GM18868 (cell line): ENCODE data around the gene SYNC.
"Not testable (repeated sequence)": the region's sequence is repeated elsewhere in the genome, so short reads cannot be mapped to it uniquely, and the experiment has no call there.

Experiments used
- ATAC-seq: cut with Tn5 transposase; IDR thresholded peaks from one replicate; pipeline ENCODE4 v1.9.1; 2021; ENCODE audit warnings: mild to moderate bottlenecking, moderate library complexity; ENCODE audit not compliant: unreplicated experiment

Gene SYNC

GRCh38 chr1:32724678-32725614, 22.4 kb upstream of the SYNC start:
- ATAC-seq = no peak

DNA sequence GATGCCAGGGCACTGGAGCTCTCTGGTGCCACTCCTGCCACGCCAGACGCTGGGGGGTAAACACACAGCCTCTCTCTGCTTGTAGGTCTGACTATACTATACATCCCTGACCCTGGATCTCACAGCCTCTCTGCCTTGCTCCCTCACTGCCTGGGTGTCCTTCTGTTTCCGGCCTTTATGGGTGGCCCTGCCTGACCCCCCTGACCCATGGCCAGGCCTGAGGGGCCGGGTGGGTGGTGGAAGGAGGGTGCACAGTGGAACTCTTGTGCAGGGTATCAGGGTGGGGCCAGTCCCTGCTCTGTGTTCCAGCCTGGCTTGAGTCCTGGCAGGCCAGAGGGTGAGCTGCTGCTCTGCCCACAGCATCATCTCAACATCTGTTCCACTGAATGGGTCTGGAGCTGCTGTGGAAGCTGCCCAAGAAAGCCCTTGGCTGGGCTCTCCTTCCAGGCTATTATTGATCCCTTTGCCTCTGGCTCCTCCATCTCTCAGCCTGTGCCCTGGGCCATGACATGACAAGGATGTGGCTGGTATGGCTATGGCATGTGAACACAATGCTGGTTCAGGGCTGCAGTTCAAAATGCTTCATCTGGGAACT, 17.2 kb upstream of the SYNC start:
- no peak for ATAC-seq

DNA sequence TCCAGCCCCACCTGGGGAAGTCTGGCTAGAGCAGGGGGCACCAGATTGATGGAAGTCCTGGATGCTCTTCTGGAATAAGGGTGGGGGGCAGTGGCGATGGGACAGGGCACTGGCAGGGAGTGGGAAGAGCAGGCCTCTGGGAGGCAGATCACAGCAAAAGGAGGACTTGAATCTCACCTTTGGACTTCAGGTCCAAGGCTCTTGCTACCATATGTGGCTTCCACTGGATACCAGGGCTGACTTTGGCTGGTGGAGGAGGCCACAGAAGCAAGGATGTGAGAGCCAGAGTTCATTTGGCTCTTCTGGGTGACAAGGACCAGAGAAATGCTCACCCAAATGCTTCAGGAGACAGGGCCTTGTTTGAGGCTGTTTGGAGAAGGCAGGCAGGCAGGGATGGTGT, 16.0 kb upstream of the SYNC start:
- no peak for ATAC-seq

- no peak for ATAC-seq
Observed at GRCh38 chr1:32718036-32718435, 15.5 kb upstream of the SYNC start.

DNA sequence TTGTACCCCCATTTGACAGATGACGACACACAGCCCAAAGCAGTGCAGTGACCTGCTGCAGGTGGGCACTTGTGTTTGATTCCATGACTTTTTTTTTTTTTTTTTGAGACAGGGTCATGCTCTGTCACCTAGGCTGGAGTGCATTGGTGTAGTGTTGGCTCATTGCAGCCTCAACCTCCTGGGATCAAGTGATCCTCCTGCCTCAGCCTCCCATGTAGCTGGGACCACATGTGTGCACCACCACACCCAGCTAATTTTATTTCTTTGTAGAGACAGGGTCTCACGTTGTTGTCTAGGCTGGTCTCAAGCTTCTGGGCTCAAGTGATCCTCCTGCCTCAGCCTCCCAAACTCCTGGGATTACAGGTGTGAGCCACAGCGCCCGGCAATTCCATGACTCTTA, 14.9 kb upstream of the SYNC start:
- no peak for ATAC-seq

DNA sequence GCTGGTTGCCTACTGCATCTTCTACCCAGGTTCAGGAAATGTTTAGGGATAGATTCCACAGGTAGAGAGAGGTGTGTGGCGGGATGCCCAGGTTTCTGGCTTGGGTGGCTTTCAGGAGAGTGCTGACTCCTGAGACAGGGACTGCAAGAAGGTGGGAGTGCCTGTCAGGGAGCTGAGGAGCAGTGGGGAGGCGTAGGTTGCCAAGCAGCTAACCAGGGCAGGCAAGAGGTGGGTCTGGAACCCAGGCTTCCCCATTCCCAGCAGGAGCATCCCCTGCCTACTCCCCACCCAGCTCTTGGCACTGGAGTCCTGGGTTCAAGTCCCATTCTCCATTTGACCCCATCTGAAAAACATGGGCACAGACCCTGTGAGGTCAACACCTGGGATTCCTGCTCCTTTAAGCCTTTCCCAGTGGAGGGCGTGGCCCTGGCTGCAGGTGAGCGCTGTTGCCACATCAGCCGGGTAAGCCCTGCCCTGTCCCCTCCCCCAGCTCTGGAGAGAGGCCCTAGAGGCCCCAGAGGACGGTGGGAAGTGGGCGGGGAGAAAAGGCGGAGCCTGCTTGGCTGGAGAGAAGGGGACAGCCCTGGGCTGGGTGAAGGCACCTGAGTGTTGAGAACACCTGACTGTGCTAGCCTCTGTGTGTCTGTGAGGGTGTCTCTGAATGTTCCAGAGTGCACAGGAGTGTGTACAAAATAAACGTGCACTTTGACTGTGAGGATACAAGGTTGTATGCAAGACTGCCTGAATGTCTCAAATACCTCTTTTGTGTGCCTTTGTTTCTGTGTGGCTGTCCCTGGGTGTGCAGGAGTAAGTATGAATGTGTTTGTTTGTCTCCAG, 14.0 kb upstream of the SYNC start:
- ATAC-seq = peak; percentile 83

- no peak for ATAC-seq
Observed at GRCh38 chr1:32715901-32716311, 13.3 kb upstream of the SYNC start.

GRCh38 chr1:32714277-32714676, 11.7 kb upstream of the SYNC start:
- ATAC-seq = no peak

DNA sequence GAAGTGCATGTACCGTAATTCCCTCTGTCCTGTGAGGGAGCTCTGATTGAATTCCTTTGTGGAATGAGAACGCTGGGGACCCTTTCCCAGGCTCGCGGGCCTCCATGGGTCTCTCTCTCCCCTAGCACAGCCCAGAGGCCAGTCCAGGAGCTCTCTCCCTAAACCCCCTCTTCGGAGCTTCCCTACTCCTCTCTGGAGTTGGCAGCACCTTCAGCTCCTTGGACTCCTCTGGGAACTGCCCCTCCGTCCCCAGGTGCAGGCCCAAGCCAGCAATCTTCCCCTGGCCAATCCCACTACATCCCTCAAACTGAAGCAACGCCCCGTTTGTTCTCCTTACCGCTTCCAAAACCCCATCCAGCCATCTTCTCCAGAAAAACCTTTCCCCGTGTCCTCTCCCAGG, 10.5 kb upstream of the SYNC start:
- ATAC-seq = no peak

DNA sequence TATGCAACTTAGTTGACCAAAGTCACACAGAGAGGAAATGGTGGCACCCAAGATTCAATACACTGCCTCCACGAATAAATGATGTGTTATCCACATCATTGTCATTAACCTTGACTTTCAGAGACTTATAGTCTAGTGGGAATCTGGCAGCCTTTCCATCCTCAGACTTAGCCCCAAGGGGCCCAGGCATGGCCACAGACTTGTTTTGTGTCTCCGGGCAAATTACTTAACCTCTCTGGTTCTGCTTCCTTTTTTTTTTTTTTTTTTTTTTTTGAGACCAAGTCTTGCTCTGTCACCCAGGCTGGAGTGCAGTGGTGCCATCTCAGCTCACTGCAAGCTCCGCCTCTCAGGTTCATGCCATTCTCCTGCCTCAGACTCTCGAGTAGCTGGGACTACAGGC, 8.7 kb upstream of the SYNC start:
- not testable (repeated sequence) for ATAC-seq

DNA sequence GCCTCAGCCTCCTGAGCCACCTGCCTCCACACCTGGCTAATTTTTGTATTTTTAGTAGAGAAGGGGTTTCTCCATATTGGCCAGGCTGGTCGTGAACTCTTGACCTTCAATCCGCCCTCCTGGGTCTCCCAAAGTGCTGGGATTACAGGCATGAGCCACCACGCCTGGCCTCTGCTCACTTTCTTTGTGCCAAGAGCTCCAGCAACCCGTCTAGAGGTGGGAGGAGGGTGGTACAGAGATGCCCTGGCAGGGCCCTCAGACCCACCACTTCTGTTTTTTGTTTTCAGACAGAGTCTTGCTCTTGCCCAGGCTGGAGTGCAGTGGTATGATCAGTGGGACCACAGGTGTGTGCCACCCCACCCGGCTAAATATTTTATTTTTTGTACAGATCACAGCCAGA, 6.9 kb upstream of the SYNC start:
- no peak for ATAC-seq

- ATAC-seq = no peak
Observed at GRCh38 chr1:32709075-32709474, 6.5 kb upstream of the SYNC start.

- ATAC-seq = no peak
Observed at GRCh38 chr1:32706491-32706890, 3.9 kb upstream of the SYNC start.

- no peak for ATAC-seq
Observed at GRCh38 chr1:32705516-32705915, 2.9 kb upstream of the SYNC start.

DNA sequence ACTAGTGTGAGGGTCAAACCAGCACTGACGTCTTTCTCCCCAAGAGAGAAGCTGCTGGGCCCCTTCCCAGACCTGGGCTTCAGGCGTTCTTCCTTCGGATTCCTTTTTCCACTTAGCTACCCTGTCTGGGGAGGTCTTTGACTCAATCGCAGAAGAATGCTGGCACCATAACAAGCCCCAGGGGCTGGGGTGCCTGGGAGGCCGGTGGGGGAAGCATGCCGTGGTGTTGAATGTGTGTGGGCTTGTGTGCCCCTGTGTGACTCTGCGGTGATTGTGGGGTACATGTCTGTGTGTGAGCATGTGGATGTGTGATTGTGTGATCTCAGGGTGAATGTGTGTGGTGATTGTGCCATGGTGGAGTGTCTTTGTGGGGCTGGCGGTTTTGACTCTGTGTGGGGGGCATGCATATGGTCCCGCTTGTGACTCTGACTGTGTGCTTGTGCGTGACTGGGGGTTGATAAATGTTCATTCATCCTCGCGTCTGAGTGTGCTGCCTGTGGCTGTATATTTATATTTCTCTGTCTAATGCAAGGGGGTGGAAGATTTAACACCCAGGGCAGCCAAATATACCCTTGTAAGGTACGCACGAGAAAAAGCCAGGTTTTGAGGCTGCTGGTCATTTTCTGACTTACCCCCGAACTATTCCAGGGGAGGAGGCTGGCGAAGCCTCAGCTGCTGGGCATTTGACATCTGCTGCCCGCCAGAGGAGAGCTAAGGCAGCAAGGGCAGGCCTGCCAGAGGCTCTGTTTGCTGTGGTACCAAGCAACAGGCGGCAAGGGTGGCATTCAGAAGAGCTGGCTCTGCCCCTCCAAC, 1.1 kb upstream of the SYNC start:
- ATAC-seq = no peak

DNA sequence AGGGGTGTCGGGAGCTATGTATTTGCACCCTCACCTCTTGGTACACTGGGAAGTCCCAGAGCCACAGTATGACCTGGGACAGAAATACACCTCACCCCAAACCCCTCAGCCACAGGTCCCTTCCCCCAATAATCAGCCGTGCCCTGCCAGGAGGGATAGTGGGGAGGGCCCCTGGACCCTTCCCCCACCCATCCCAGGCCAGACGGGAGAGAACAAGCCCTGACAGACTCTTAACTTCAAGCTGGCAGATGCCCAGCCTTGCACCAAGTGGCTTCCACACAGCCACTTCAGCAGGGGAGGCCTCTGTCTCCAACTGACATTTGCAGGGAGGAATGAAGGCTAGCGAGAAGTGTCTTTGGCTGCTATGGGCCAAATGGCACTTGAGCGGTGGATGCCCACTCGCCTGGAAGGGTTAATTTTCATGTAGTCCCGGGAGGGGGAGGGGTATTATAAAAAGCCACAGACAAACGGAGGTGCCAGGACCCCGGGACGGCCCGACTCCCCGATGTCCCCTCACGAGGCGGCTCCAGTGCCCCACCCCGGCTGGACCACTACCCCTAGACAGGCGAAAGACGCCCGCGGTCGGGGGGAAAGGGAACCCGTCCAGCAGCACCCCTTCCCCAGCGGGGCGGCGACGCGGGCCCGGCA, 495 bp downstream of the SYNC start:
- no peak for ATAC-seq

DNA sequence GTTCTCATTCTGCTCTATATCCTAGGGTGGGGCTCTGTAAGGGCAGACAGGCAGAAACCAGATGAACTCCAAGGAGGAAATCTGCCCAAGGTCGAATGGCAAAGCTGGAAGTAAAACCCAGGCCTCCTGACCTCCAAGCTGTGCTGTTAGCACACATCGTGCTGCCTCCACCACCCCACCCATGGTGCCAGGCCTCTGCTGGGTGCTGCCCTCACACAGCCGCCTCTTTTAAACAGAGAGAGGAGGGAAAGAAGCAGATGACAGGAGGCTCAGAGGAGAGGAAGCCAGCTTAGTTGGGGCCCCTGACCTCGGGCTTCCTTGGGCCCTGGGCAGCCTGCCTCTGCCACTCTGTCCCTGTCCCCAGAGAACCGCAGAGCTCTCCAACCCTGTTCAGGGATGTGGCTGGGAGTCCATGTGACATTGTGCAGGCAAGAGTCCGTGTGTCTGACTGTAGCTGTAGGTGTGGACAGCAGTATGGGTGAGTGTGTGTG, 1.1 kb downstream of the SYNC start:
- no peak for ATAC-seq

GRCh38 chr1:32696996-32697395, 5.6 kb downstream of the SYNC start:
- not testable (repeated sequence) for ATAC-seq

DNA sequence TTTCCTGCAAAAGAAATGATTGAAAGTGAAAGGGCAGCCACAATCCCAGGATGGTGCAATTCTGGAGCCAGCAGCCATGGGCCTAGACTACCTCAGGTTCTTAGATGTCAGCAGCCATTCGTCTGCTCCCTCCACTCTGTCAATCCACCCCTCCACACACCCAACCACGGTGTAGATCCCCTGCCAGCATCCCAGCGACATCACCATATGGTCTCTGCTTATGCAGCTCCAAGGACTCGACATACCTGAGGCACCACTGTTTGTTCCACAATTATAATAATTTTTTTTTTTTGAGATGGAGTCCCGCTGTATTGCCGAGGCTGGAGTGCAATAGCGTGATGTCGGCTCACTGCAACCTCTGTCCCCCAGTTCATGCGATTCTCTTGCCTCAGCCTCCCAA, 6.5 kb downstream of the SYNC start:
- no peak for ATAC-seq
